OCI-LY1 (cell line): ENCODE data around the gene PRRC1.

Source experiments
- H2AFZ ChIP-seq: fragments of 200-600 bp; sonication (generic), shearing (Covaris generic); 2 replicates; pipeline ENCODE4 v1.6.0; 2014; ENCODE audit warnings: antibody characterized with exemption, mild to moderate bottlenecking, low read length
- H3F3A ChIP-seq: fragments of 200-600 bp; sonication (generic), shearing (Covaris generic); 2 replicates; pipeline ENCODE4 v1.6.0; 2014; ENCODE audit warnings: mild to moderate bottlenecking, antibody characterized with exemption, low read length, moderate library complexity; ENCODE audit not compliant: insufficient read depth
- H3K27ac ChIP-seq: fragments of 200-600 bp; sonication (generic); 2 replicates; pipeline ENCODE4 v1.5.1; 2014; ENCODE audit warnings: low read length, mixed run types, mild to moderate bottlenecking, low read depth; ENCODE audit not compliant: poor library complexity, severe bottlenecking
- H3K27me3 ChIP-seq: fragments of 200-600 bp; sonication (generic); 2 replicates; pipeline ENCODE4 v1.6.0; 2014; ENCODE audit warnings: antibody characterized with exemption, mild to moderate bottlenecking, low read length, moderate library complexity; ENCODE audit not compliant: insufficient read depth
- H3K36me3 ChIP-seq: fragments of 200-600 bp; sonication (generic); 2 replicates; pipeline ENCODE4 v1.6.1; 2014; ENCODE audit warnings: mild to moderate bottlenecking, antibody characterized with exemption, low read length, moderate library complexity, mixed read lengths; ENCODE audit not compliant: insufficient read depth
- H3K4me1 ChIP-seq: fragments of 200-600 bp; sonication (generic); 2 replicates; pipeline ENCODE4 v1.5.1; 2014; ENCODE audit warnings: mild to moderate bottlenecking, low read length, moderate library complexity; ENCODE audit not compliant: insufficient read depth, severe bottlenecking
- H3K4me2 ChIP-seq: fragments of 200-600 bp; sonication (generic), shearing (Covaris generic); 2 replicates; pipeline ENCODE4 v1.6.1; 2014; ENCODE audit warnings: low read length
- H3K4me3 ChIP-seq: fragments of 200-600 bp; sonication (generic); 2 replicates; pipeline ENCODE4 v1.5.1; 2014; ENCODE audit warnings: low read length, low read depth, mild to moderate bottlenecking, mixed read lengths; ENCODE audit not compliant: poor library complexity, severe bottlenecking
- H3K79me2 ChIP-seq: fragments of 200-600 bp; shearing (Covaris generic); 2 replicates; pipeline ENCODE4 v1.6.1; 2016; ENCODE audit warnings: mixed run types, low read length, mixed read lengths; ENCODE audit not compliant: insufficient read depth
- H3K9ac ChIP-seq: fragments of 200-600 bp; sonication (generic), shearing (Covaris generic); 2 replicates; pipeline ENCODE4 v1.6.1; 2014; ENCODE audit warnings: mild to moderate bottlenecking, low read length, mixed read lengths
- H3K9me2 ChIP-seq: fragments of 200-600 bp; sonication (generic), shearing (Covaris generic); 2 replicates; pipeline ENCODE4 v1.6.1; 2014; ENCODE audit warnings: low read depth, mild to moderate bottlenecking, low read length, mixed read lengths
- H3K9me3 ChIP-seq: fragments of 200-600 bp; shearing (Covaris generic); 2 replicates; pipeline ENCODE4 v1.6.1; 2014; ENCODE audit warnings: low read length, mixed read lengths
- H4K20me1 ChIP-seq: fragments of 200-600 bp; sonication (generic), shearing (Covaris generic); 2 replicates; pipeline ENCODE4 v1.6.0; 2016; ENCODE audit warnings: mild to moderate bottlenecking, low read length; ENCODE audit not compliant: insufficient read depth
- EZH2 ChIP-seq: fragments of 200-600 bp; sonication (generic), shearing (Covaris generic); IDR thresholded peaks from 2 replicates; pipeline ENCODE4 v1.8.0; 2017; ENCODE audit warnings: borderline replicate concordance, mixed run types, mild to moderate bottlenecking, antibody characterized with exemption, low read length, moderate library complexity, mixed read lengths
- TF ChIP-seq, protein P1 (sequence below): fragments of 200-600 bp; sonication (generic), shearing (Covaris generic); IDR thresholded peaks from 2 replicates; pipeline ENCODE4 v1.5.1; 2017; ENCODE audit warnings: mild to moderate bottlenecking, antibody characterized with exemption, low read length, moderate library complexity, mixed read lengths

The PRRC1 gene

DNA sequence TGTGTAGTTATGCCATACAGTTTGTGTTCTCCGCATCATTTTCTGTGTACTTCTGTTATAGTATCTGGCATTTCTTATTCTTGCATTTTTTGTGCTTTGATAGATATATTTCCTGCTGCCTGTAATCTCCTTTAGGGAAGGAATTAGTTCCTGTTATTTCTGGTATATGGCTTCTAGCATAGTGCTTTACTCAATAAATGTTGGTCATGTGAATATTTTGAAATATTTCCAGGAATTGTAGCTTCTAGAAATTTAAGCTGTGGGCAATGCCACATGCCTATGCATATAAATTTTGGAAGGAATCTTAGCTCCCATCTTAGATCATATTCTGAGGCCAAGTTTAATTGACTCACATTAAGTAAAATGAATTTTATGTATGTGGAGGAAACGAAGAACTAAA, 11.5 kb upstream of the PRRC1 start:
- no peaks in the 10 kb centered on the region for H3K36me3 ChIP-seq
- H3K4me1 ChIP-seq = no peaks in the 10 kb centered on the region
- TF ChIP-seq, protein P1, sequence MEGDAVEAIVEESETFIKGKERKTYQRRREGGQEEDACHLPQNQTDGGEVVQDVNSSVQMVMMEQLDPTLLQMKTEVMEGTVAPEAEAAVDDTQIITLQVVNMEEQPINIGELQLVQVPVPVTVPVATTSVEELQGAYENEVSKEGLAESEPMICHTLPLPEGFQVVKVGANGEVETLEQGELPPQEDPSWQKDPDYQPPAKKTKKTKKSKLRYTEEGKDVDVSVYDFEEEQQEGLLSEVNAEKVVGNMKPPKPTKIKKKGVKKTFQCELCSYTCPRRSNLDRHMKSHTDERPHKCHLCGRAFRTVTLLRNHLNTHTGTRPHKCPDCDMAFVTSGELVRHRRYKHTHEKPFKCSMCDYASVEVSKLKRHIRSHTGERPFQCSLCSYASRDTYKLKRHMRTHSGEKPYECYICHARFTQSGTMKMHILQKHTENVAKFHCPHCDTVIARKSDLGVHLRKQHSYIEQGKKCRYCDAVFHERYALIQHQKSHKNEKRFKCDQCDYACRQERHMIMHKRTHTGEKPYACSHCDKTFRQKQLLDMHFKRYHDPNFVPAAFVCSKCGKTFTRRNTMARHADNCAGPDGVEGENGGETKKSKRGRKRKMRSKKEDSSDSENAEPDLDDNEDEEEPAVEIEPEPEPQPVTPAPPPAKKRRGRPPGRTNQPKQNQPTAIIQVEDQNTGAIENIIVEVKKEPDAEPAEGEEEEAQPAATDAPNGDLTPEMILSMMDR = no peak
- TF ChIP-seq EZH2 = no peak
- H3K9ac ChIP-seq = no peak overlapping the region
- H2AFZ ChIP-seq = no peak overlapping the region
- H3K9me2 ChIP-seq = no peaks in the 10 kb centered on the region
- H3K79me2 ChIP-seq = no peaks in the 10 kb centered on the region
- no peak overlapping the region for H3K4me2 ChIP-seq
- H3K27me3 ChIP-seq = no peaks in the 10 kb centered on the region
- H3K4me3 ChIP-seq = no peak overlapping the region
- H3K9me3 ChIP-seq = no peaks in the 10 kb centered on the region
- no peaks in the 10 kb centered on the region for H3F3A ChIP-seq
- no peak overlapping the region for H3K27ac ChIP-seq
- H4K20me1 ChIP-seq = no peaks in the 10 kb centered on the region

DNA sequence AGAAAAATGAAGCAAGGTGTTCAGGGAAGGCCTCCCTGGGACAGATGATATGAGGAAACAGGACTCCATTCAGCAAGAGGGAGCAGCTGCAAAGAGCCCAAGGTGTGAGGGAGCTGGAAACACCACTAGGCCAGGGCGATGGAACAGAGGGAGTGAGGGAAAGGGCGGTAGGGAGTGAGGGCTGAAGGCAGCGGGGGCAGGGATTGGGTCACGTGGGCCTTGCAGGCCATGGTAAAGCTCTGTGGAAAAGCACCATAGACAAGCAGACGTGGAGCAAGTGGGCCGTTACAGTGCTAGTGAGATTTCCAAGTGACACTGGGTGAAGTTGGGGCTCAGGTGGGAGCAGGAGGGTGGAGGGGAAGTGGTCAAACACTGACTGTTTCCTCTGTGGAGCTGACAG, 10.8 kb upstream of the PRRC1 start:
- Histone ChIP-seq H3K4me1 (no peaks in the 10 kb centered on the region), H3K4me2 (no peak overlapping the region), H3K9me3 (no peaks in the 10 kb centered on the region), H3K9me2 (no peaks in the 10 kb centered on the region), H4K20me1 (no peaks in the 10 kb centered on the region), H3K36me3 (no peaks in the 10 kb centered on the region), H3K4me3 (no peak overlapping the region), H3K27ac (no peak overlapping the region), H2AFZ (no peak overlapping the region), H3F3A (no peaks in the 10 kb centered on the region), H3K27me3 (no peaks in the 10 kb centered on the region), H3K9ac (no peak overlapping the region), H3K79me2 (no peaks in the 10 kb centered on the region)
- TF ChIP-seq EZH2 = no peak
- TF ChIP-seq, protein P1 = no peak

DNA sequence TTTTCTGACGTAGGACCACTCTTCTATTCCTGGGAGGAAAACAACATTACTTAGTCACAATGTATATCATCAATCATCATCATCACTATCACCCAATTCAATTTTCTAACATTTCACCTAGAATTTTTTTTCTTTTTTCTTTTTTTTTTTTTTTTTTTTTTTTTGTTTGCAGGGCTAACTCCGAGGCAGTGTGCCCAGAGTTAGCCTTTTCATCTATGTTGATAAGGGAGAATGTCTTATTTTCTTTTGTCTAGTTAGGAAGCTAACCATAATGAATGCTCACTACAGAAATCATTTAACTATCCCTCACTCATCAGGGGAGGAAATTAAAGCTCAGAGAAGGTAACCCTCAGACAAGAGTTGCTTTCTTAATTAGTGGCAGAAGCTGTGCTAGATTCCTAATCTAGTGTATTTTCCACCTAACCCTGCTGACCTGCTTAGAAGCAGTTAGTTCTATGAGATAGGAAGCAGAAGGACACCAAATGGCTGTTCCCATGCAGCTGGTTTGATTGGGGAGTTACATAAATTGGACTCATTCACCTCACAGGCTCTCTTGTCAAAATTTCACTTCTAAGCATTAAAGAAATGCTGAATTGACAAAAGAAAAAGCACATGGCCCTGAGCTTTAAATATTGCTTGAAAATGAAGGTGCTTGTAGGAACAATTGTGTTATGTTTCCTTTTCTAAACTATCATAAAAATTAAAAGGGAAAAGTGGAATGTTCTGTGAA, 8.6 kb upstream of the PRRC1 start:
- Histone ChIP-seq H3K4me3 (no peak overlapping the region), H3K9ac (no peak overlapping the region), H3K27ac (no peak overlapping the region), H3K4me1 (no peaks in the 10 kb centered on the region), H3K9me2 (no peaks in the 10 kb centered on the region), H3K9me3 (no peaks in the 10 kb centered on the region), H2AFZ (no peak overlapping the region), H3K36me3 (no peaks in the 10 kb centered on the region), H3K79me2 (no peaks in the 10 kb centered on the region), H4K20me1 (no peaks in the 10 kb centered on the region), H3K27me3 (no peaks in the 10 kb centered on the region), H3F3A (no peaks in the 10 kb centered on the region), H3K4me2 (no peak overlapping the region)
- TF ChIP-seq, protein P1 = no peak
- TF ChIP-seq EZH2 = no peak
